HEK293 (cell line): ENCODE measurements around the gene HIPK1.

Experiments used
- ELK4 ChIP-seq: IDR thresholded peaks from 2 replicates; pipeline ENCODE4 v1.6.1; 2011; ENCODE audit warnings: mild to moderate bottlenecking, low read depth, low read length, borderline replicate concordance
- GLIS2 ChIP-seq: fragments of 450-650 bp; formaldehyde crosslinking; IDR thresholded peaks from 2 replicates; pipeline ENCODE4 v1.5.1; 2016; ENCODE audit warnings: missing biosample characterization, missing genetic modification characterization
- KLF16 ChIP-seq: fragments of 450-650 bp; formaldehyde crosslinking; IDR thresholded peaks from 2 replicates; pipeline ENCODE4 v1.5.1; 2017; ENCODE audit warnings: missing biosample characterization, missing genetic modification characterization
- PRDM4 ChIP-seq: fragments of 450-650 bp; formaldehyde crosslinking; IDR thresholded peaks from 2 replicates; pipeline ENCODE4 v1.5.1; 2017; ENCODE audit warnings: missing biosample characterization, missing genetic modification characterization
- REST ChIP-seq: fragments of 450-650 bp; formaldehyde crosslinking; IDR thresholded peaks from 2 replicates; pipeline ENCODE4 v1.5.1; 2016; ENCODE audit warnings: missing biosample characterization, missing genetic modification characterization
- SETDB1 ChIP-seq: IDR thresholded peaks from one replicate; pipeline ENCODE4 v1.6.1; 2017; ENCODE audit warnings: mild to moderate bottlenecking, low read length, moderate library complexity, mixed read lengths; ENCODE audit not compliant: insufficient read length
- ZNF140 ChIP-seq: fragments of 450-650 bp; formaldehyde crosslinking; IDR thresholded peaks from 2 replicates; pipeline ENCODE4 v1.5.1; 2016; ENCODE audit warnings: missing biosample characterization, missing genetic modification characterization
- ZNF155 ChIP-seq: fragments of 450-650 bp; formaldehyde crosslinking; IDR thresholded peaks from 2 replicates; pipeline ENCODE4 v1.5.1; 2016; ENCODE audit warnings: missing biosample characterization, missing genetic modification characterization
- ZNF18 ChIP-seq: fragments of 450-650 bp; formaldehyde crosslinking; IDR thresholded peaks from 2 replicates; pipeline ENCODE4 v1.5.1; 2016; ENCODE audit warnings: missing biosample characterization, missing genetic modification characterization
- ZNF19 ChIP-seq: fragments of 450-650 bp; formaldehyde crosslinking; IDR thresholded peaks from 2 replicates; pipeline ENCODE4; 2016; ENCODE audit warnings: missing biosample characterization, missing genetic modification characterization, low read depth
- ZNF26 ChIP-seq: fragments of 450-650 bp; formaldehyde crosslinking; IDR thresholded peaks from 2 replicates; pipeline ENCODE4 v1.5.1; 2016; ENCODE audit warnings: missing biosample characterization, missing genetic modification characterization
- ZNF362 ChIP-seq: fragments of 450-650 bp; formaldehyde crosslinking; IDR thresholded peaks from 2 replicates; pipeline ENCODE4 v1.5.1; 2016; ENCODE audit warnings: missing biosample characterization, missing genetic modification characterization
- ZNF404 ChIP-seq: fragments of 450-650 bp; formaldehyde crosslinking; IDR thresholded peaks from 2 replicates; pipeline ENCODE4 v1.5.1; 2017; ENCODE audit warnings: missing biosample characterization, missing genetic modification characterization
- ZNF518A ChIP-seq: fragments of 450-650 bp; formaldehyde crosslinking; conservative IDR thresholded peaks from 2 replicates; pipeline ENCODE4 v1.5.1; 2016; ENCODE audit warnings: low read depth, missing biosample characterization, missing genetic modification characterization
- ZNF521 ChIP-seq: fragments of 450-650 bp; formaldehyde crosslinking; IDR thresholded peaks from 2 replicates; pipeline ENCODE4 v1.5.1; 2017; ENCODE audit warnings: missing biosample characterization, mild to moderate bottlenecking, missing genetic modification characterization
- ZNF549 ChIP-seq: fragments of 450-650 bp; IDR thresholded peaks from 2 replicates; pipeline ENCODE4 v1.5.1; 2018; ENCODE audit warnings: missing biosample characterization, missing genetic modification characterization, mild to moderate bottlenecking, inconsistent platforms, moderate library complexity
- ZNF600 ChIP-seq: fragments of 450-650 bp; formaldehyde crosslinking; IDR thresholded peaks from 2 replicates; pipeline ENCODE4 v1.5.1; 2016; ENCODE audit warnings: missing biosample characterization, missing genetic modification characterization
- ZNF660 ChIP-seq: fragments of 450-650 bp; IDR thresholded peaks from 2 replicates; pipeline ENCODE4 v1.5.1; 2018; ENCODE audit warnings: missing biosample characterization, mild to moderate bottlenecking, missing genetic modification characterization
- ZNF747 ChIP-seq: fragments of 450-650 bp; formaldehyde crosslinking; IDR thresholded peaks from 2 replicates; pipeline ENCODE4 v1.5.1; 2016; ENCODE audit warnings: missing biosample characterization, missing genetic modification characterization
- ZSCAN18 ChIP-seq: fragments of 450-650 bp; formaldehyde crosslinking; IDR thresholded peaks from 2 replicates; pipeline ENCODE4 v1.5.1; 2016; ENCODE audit warnings: missing biosample characterization, missing genetic modification characterization

The HIPK1 gene

GRCh38 chr1:113904674-113905434 is 24.3 kb upstream of the HIPK1 start, which contains the start of the genes AP4B1 and DCLRE1B (continued):
- peak; percentile 68 for TF ChIP-seq ZNF518A
- no peak; the same call in 1 of the 2 replicates for TF ChIP-seq PRDM4
- no peak for TF ChIP-seq ZNF362 (tag by site-specific recombination)
- TF ChIP-seq ZSCAN18 (tag by site-specific recombination), result no peak
- TF ChIP-seq ZNF140 (tag by site-specific recombination), result no peak
- TF ChIP-seq ZNF521 (tag by site-specific recombination), result no peak
- TF ChIP-seq SETDB1, result no peak
- TF ChIP-seq ZNF549 (tag by site-specific recombination), result no peak
- TF ChIP-seq REST (tag by site-specific recombination), result no peak; the same call in 1 of the 2 replicates
- peak; percentile 69 for TF ChIP-seq ZNF660 (tag by site-specific recombination)
- no peak for TF ChIP-seq ZNF19 (tag by site-specific recombination)
- TF ChIP-seq ZNF600 (tag by site-specific recombination), result peak; percentile 80
- TF ChIP-seq ZNF747 (tag by site-specific recombination), result no peak
- TF ChIP-seq ELK4, result no peak
- TF ChIP-seq GLIS2 (tag by site-specific recombination), result peak; percentile 87
- TF ChIP-seq ZNF155, result no peak
- no peak; the same call in 1 of the 2 replicates for TF ChIP-seq ZNF18
- no peak for TF ChIP-seq ZNF404
- TF ChIP-seq KLF16 (tag by site-specific recombination), result peak; percentile 77
- TF ChIP-seq ZNF26 (tag by site-specific recombination), result no peak
